Stimulated activated CD8-positive, alpha-beta memory T cell treated with anti-CD3 and anti-CD28 coated beads, Interleukin-2, amount 100 ng/mL, for 48 hours (primary cell): ENCODE results near the gene WDR48.

ENCODE experiments used
- DNase-seq, 2 donors: peaks; one replicate each; pipeline ENCODE4 v3.0.0-alpha.2; 2020; ENCODE audit warnings: low read depth in 2 of 2

Gene WDR48

GRCh38 chr3:39063143-39063542 is 11.3 kb downstream of the WDR48 start:
- DNase-seq = no peak

- DNase-seq = no peak
These were observed 12.8 kb downstream of the WDR48 start for GRCh38 chr3:39064646-39065045.

- DNase-seq = no peak
These were observed 13.4 kb downstream of the WDR48 start for GRCh38 chr3:39065197-39065596.

GRCh38 chr3:39067286-39067685 is 15.5 kb downstream of the WDR48 start:
- no peak for DNase-seq

GRCh38 chr3:39068556-39068955 is 16.7 kb downstream of the WDR48 start:
- no peak for DNase-seq

GRCh38 chr3:39075910-39076309 is 24.1 kb downstream of the WDR48 start:
- no peak for DNase-seq

- no peak for DNase-seq
These were observed 27.7 kb downstream of the WDR48 start for GRCh38 chr3:39079530-39079929.

- no peak for DNase-seq
These were observed 28.2 kb downstream of the WDR48 start for GRCh38 chr3:39080026-39080425.

- no peak for DNase-seq
These were observed 31.0 kb downstream of the WDR48 start for GRCh38 chr3:39082666-39083313.

GRCh38 chr3:39086144-39086543 is 34.3 kb downstream of the WDR48 start:
- no peak for DNase-seq

GRCh38 chr3:39088456-39088855 is 36.6 kb downstream of the WDR48 start:
- DNase-seq = no peak

- DNase-seq = no peak
These were observed 37.1 kb downstream of the WDR48 start for GRCh38 chr3:39088889-39089288.

- no peak for DNase-seq
These were observed 39.1 kb downstream of the WDR48 start for GRCh38 chr3:39090922-39091321.

- no peak for DNase-seq
These were observed 43.2 kb downstream of the WDR48 start for GRCh38 chr3:39094851-39095677.

- DNase-seq = no peak
These were observed 44.0 kb downstream of the WDR48 start for GRCh38 chr3:39095778-39096177.

- DNase-seq = no peak
These were observed 45.0 kb downstream of the WDR48 start for GRCh38 chr3:39096775-39097174.

GRCh38 chr3:39097716-39098472 is 46.1 kb downstream of the WDR48 start:
- DNase-seq = no peak

GRCh38 chr3:39098473-39099000 is 46.7 kb downstream of the WDR48 start:
- no peak for DNase-seq

GRCh38 chr3:39099242-39099641 is 47.4 kb downstream of the WDR48 start:
- DNase-seq = no peak

- no peak for DNase-seq
These were observed 48.1 kb downstream of the WDR48 start for GRCh38 chr3:39099738-39100499.

GRCh38 chr3:39100500-39100886 is 48.7 kb downstream of the WDR48 start:
- no peak for DNase-seq
